C4-2B (cell line): ENCODE measurements around the gene CUX1.

Source experiments
- H3K27ac ChIP-seq: fragments of 450-650 bp; 2 replicates; pipeline ENCODE4 v1.5.1; 2017
- CTCF ChIP-seq: fragments of 450-650 bp; conservative IDR thresholded peaks from 2 replicates; pipeline ENCODE4 v1.5.1; 2017; ENCODE audit warnings: mild to moderate bottlenecking
- ZFX ChIP-seq: fragments of 450-650 bp; IDR thresholded peaks from 2 replicates; pipeline ENCODE4 v1.6.1; 2017

Gene CUX1

GRCh38 chr7:102167254-102167653, 349.8 kb downstream of the CUX1 start:
- TF ChIP-seq CTCF (no peak), ZFX (no peak)
- H3K27ac ChIP-seq = no peak overlapping the region

GRCh38 chr7:102169651-102170392, 352.4 kb downstream of the CUX1 start:
- TF ChIP-seq ZFX = no peak
- no peak for TF ChIP-seq CTCF
- H3K27ac ChIP-seq = no peak overlapping the region

GRCh38 chr7:102170393-102170970, 353.1 kb downstream of the CUX1 start:
- H3K27ac ChIP-seq = no peak overlapping the region
- TF ChIP-seq ZFX (no peak), CTCF (no peak)

GRCh38 chr7:102173669-102174068, 356.2 kb downstream of the CUX1 start:
- H3K27ac ChIP-seq = no peak overlapping the region
- TF ChIP-seq CTCF (no peak), ZFX (no peak)

GRCh38 chr7:102175423-102176170, 358.2 kb downstream of the CUX1 start:
- no peak overlapping the region for H3K27ac ChIP-seq
- TF ChIP-seq CTCF (no peak), ZFX (no peak)

GRCh38 chr7:102178410-102178809, 361.0 kb downstream of the CUX1 start:
- no peak overlapping the region for H3K27ac ChIP-seq
- TF ChIP-seq ZFX (no peak), CTCF (no peak)

- no peak overlapping the region for H3K27ac ChIP-seq
- TF ChIP-seq CTCF = no peak
- TF ChIP-seq ZFX = no peak
These were observed 363.3 kb downstream of the CUX1 start for GRCh38 chr7:102180727-102181126.
